Mesendoderm (in vitro differentiated cells): ENCODE measurements around the gene RNF225.

Source experiments
- DNase-seq: peaks from one replicate; pipeline ENCODE4 v3.0.0; 2013
- H2AK5ac ChIP-seq: 2 replicates; pipeline ENCODE4 v1.6.1; 2013; ENCODE audit warnings: low read length, inconsistent platforms
- H2BK120ac ChIP-seq: 2 replicates; pipeline ENCODE4 v1.6.1; 2013; ENCODE audit warnings: low read depth, mild to moderate bottlenecking, low read length, moderate library complexity, mixed read lengths
- H2BK15ac ChIP-seq: replicated peaks from 2 replicates; pipeline ENCODE4 v1.6.1; 2013; ENCODE audit warnings: low read depth, mild to moderate bottlenecking, moderate library complexity
- H2BK5ac ChIP-seq: 2 replicates; pipeline ENCODE4 v1.6.1; 2013; ENCODE audit warnings: low read length, inconsistent platforms
- H3K18ac ChIP-seq: 2 replicates; pipeline ENCODE4 v1.6.1; 2013; ENCODE audit warnings: mild to moderate bottlenecking, low read length, mixed read lengths
- H3K23ac ChIP-seq: one replicate; pipeline ENCODE4 v1.6.1; 2013; ENCODE audit warnings: low read length
- H3K27ac ChIP-seq: 2 replicates; pipeline ENCODE4 v1.5.1; 2013; ENCODE audit warnings: low read depth, mild to moderate bottlenecking, inconsistent platforms, low read length, moderate library complexity
- H3K27me3 ChIP-seq: 2 replicates; pipeline ENCODE4 v1.6.1; 2013; ENCODE audit warnings: low read length, control low read depth, mild to moderate bottlenecking, inconsistent platforms; ENCODE audit not compliant: insufficient read depth, poor library complexity
- H3K36me3 ChIP-seq: 2 replicates; pipeline ENCODE4 v1.6.1; 2013; ENCODE audit warnings: low read length, inconsistent platforms; ENCODE audit not compliant: control insufficient read depth, insufficient read depth
- H3K4ac ChIP-seq: one replicate; pipeline ENCODE4 v1.6.1; 2013; ENCODE audit warnings: low read depth, mild to moderate bottlenecking, low read length, moderate library complexity
- H3K4me1 ChIP-seq: 2 replicates; pipeline ENCODE4 v1.6.1; 2013; ENCODE audit warnings: low read depth, low read length, inconsistent platforms; ENCODE audit not compliant: control insufficient read depth
- H3K4me2 ChIP-seq: 2 replicates; pipeline ENCODE4 v1.6.1; 2013; ENCODE audit warnings: low read length
- H3K4me3 ChIP-seq: 2 replicates; pipeline ENCODE4 v1.5.1; 2013; ENCODE audit warnings: mild to moderate bottlenecking, low read length
- H3K56ac ChIP-seq: one replicate; pipeline ENCODE4 v1.6.1; 2013; ENCODE audit warnings: low read length
- H3K79me1 ChIP-seq: 2 replicates; pipeline ENCODE4 v1.6.1; 2013; ENCODE audit warnings: low read length, inconsistent platforms
- H3K79me2 ChIP-seq: 2 replicates; pipeline ENCODE4 v1.6.1; 2013; ENCODE audit warnings: mild to moderate bottlenecking, low read length; ENCODE audit not compliant: control insufficient read depth, insufficient read depth
- H3K9ac ChIP-seq: 2 replicates; pipeline ENCODE4 v1.6.1; 2013; ENCODE audit warnings: low read length, inconsistent platforms
- H4K5ac ChIP-seq: one replicate; pipeline ENCODE4 v1.6.1; 2013; ENCODE audit warnings: low read length
- H4K8ac ChIP-seq: one replicate; pipeline ENCODE4 v1.6.1; 2013; ENCODE audit warnings: low read depth, mild to moderate bottlenecking, control low read depth, low read length, moderate library complexity
- WGBS: extraction: QIAGEN DNeasy Blood & Tissue Kit; methylation state at CpG from one replicate; pipeline ENCODE4 v1.1.7; 2013; ENCODE audit warnings: low lambda C conversion rate, missing lambda C conversion rate; ENCODE audit not compliant: insufficient coverage; ENCODE audit errors: extremely low coverage; 5-methylcytosine and 5-hydroxymethylcytosine counted together

Gene RNF225

DNA sequence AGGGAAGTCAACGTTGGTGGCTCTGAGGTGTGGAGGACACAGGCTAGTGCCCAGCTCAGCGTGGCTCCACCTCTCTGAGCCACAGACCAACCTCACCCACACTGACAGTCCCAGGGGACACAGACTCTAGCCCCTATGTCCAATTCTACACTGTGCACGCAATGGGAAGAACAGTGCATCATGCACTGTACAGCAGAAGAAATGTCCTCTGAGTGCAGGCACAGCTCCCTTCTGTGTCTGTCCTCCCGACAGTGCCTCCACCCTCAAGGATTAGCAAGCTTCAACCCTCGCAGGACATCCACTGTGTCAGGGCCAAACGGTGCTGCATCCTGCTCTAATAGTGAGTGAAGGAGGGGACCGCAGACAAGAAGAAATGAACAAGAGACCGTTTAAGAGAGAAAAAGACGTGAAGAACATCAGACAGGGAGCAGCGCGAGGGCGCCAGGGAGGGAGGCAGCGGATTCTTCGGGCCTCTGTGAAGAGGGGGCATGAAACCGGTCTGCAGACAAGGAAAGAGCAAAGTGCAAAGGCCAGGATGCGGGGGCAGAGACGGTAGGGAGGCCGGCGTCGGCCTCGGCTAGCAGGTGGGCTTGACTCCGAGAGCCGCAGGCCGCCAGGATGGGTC is 15.3 kb upstream of the RNF225 start:
- H4K8ac ChIP-seq: no peak overlapping the region
- H3K36me3 ChIP-seq: no peaks in the 10 kb centered on the region
- no peak overlapping the region for H2AK5ac ChIP-seq
- no peak overlapping the region for H4K5ac ChIP-seq
- H3K27ac ChIP-seq: no peak overlapping the region
- H3K4me3 ChIP-seq: peak overlapping the region; percentile 38
- no peaks in the 10 kb centered on the region for H3K27me3 ChIP-seq
- no peak overlapping the region for H2BK15ac ChIP-seq
- H3K79me1 ChIP-seq: peaks cover 4% of the 10 kb centered on the region
- H3K18ac ChIP-seq: no peak overlapping the region
- no peak overlapping the region for H2BK5ac ChIP-seq
- H3K4ac ChIP-seq: no peak overlapping the region
- peak overlapping the region; percentile 44 for H3K4me2 ChIP-seq
- H3K23ac ChIP-seq: no peak overlapping the region
- H3K4me1 ChIP-seq: no peaks in the 10 kb centered on the region
- no CpG with 5 or more reads among the region's 24 CpGs for WGBS
- H2BK120ac ChIP-seq: no peak overlapping the region
- H3K9ac ChIP-seq: peak overlapping the region; percentile 71
- H3K56ac ChIP-seq: peak overlapping the region; percentile 91
- no peak for DNase-seq
- no peaks in the 10 kb centered on the region for H3K79me2 ChIP-seq

- Histone ChIP-seq H4K5ac (no peak within 1 kb of the TSS), H2BK15ac (no peak within 1 kb of the TSS), H3K23ac (no peak within 1 kb of the TSS), H3K36me3 (no peaks in the 10 kb centered on the region), H2AK5ac (no peak within 1 kb of the TSS), H3K9ac (peak within 1 kb of the TSS; percentile 71), H3K79me1 (peaks cover 4% of the 10 kb centered on the region), H3K4me1 (peaks cover 3% of the 10 kb centered on the region), H3K27ac (peak within 1 kb of the TSS; percentile 68), H4K8ac (no peak within 1 kb of the TSS), H2BK5ac (no peak within 1 kb of the TSS), H3K27me3 (no peaks in the 10 kb centered on the region), H3K79me2 (no peaks in the 10 kb centered on the region), H3K18ac (no peak within 1 kb of the TSS), H3K4me3 (peak within 1 kb of the TSS; percentile 77), H3K4me2 (peak within 1 kb of the TSS; percentile 84), H2BK120ac (no peak within 1 kb of the TSS), H3K56ac (peak within 1 kb of the TSS; percentile 91), H3K4ac (peak within 1 kb of the TSS; percentile 49)
- no CpG with 5 or more reads among the region's 83 CpGs for WGBS
- peak; percentile 100 for DNase-seq
Observed at GRCh38 chr19:58380662-58381459, 14.6 kb upstream of the RNF225 start, which contains the start of gene ZNF837. ZNF837 (minus strand) TSS chr19:58381030; CDS start chr19:58369332, 11,698 bp downstream.

DNA sequence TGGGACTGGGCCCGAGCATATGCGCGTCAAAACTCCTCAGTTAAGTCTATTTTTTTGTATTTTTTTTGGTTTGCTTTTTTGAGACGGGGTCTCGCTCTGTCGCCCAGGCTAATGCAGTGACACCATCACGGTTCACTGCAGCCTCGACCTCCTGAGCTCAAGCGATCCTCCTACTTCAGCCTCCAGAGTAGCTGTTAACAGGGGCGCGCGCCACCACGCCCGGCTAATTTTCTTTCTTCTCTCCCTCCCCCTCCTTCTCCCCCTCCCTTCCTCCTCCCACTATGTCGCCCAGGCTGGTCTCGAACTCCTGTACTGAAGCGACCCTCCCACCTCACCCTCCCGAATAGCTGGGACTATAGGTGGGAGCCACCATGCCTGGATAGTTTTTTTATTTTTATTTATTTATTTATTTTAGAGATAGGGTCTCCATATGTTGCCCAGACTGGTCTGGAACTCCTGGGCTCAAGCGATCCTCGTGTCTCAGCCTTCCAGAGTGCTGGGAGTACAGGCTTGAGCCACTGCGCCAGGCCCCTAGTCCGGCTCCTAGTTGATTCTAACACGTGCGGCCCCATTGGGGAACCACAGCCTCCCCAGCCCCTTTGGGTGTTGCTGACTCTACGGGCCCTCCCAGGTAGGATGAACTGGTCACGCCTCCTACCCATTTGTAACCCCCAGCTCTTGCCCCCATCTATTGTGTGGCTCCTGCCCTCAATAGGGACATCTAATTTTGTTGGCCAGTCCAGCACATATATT is 13.8 kb upstream of the RNF225 start:
- no peak overlapping the region for H4K5ac ChIP-seq
- no peaks in the 10 kb centered on the region for H3K27me3 ChIP-seq
- no CpG with 5 or more reads among the region's 26 CpGs for WGBS
- H3K27ac ChIP-seq: no peak overlapping the region
- H3K4me1 ChIP-seq: peaks cover 4% of the 10 kb centered on the region
- peak overlapping the region; percentile 77 for H3K4me3 ChIP-seq
- no peak overlapping the region for H2BK120ac ChIP-seq
- peak overlapping the region; percentile 68 for H3K9ac ChIP-seq
- no peak overlapping the region for H3K18ac ChIP-seq
- H2AK5ac ChIP-seq: no peak overlapping the region
- H3K4me2 ChIP-seq: peak overlapping the region; percentile 84
- H3K23ac ChIP-seq: no peak overlapping the region
- H2BK5ac ChIP-seq: no peak overlapping the region
- H3K56ac ChIP-seq: peak overlapping the region; percentile 70
- peaks cover 4% of the 10 kb centered on the region for H3K79me1 ChIP-seq
- H3K4ac ChIP-seq: no peak overlapping the region
- no peaks in the 10 kb centered on the region for H3K36me3 ChIP-seq
- no peaks in the 10 kb centered on the region for H3K79me2 ChIP-seq
- no peak overlapping the region for H2BK15ac ChIP-seq
- no peak for DNase-seq
- no peak overlapping the region for H4K8ac ChIP-seq

DNA sequence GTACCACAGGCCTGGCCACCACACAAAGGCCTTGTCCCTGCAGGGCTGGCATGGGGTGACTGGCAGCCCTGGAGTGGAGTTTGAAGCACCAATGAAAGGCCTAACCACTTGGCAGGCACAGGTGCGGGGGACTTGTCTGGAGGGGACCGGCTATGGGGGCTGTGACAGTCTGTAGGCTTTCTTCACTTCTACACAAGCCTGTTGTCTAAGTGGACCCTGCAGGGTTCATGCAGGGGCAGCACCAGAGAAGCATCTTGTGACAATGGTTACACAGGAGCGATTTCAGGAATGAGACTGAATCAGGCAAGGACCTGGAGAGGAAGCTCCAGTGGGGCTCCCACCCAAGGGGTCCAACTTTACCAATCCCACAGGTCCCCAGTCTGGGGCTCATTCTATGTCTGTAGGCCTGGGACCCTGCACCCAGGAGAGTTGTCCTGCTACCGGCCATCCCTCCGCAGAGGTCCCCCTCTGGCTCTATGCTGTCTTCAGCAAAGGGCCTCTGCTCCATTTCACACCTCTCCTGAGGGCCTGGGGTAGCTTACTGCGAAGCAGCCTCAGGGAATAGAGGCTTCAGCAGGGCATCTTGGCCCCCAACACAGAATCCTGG is 12.4 kb upstream of the RNF225 start:
- no peak overlapping the region for H2BK120ac ChIP-seq
- peaks cover under 1% of the 10 kb centered on the region for H3K36me3 ChIP-seq
- H3K79me2 ChIP-seq: peaks cover 10% of the 10 kb centered on the region
- no CpG with 5 or more reads among the region's 6 CpGs for WGBS
- H3K79me1 ChIP-seq: peaks cover 8% of the 10 kb centered on the region
- no peak overlapping the region for H2BK5ac ChIP-seq
- H3K27me3 ChIP-seq: no peaks in the 10 kb centered on the region
- no peak overlapping the region for H4K8ac ChIP-seq
- no peak overlapping the region for H3K56ac ChIP-seq
- H3K4me1 ChIP-seq: peaks cover 5% of the 10 kb centered on the region
- no peak overlapping the region for H3K9ac ChIP-seq
- no peak overlapping the region for H2AK5ac ChIP-seq
- H3K18ac ChIP-seq: no peak overlapping the region
- no peak for DNase-seq
- no peak overlapping the region for H3K4me3 ChIP-seq
- H3K23ac ChIP-seq: no peak overlapping the region
- no peak overlapping the region for H2BK15ac ChIP-seq
- no peak overlapping the region for H3K4ac ChIP-seq
- no peak overlapping the region for H4K5ac ChIP-seq
- H3K4me2 ChIP-seq: no peak overlapping the region
- no peak overlapping the region for H3K27ac ChIP-seq

- Histone ChIP-seq H2AK5ac (no peak overlapping the region), H3K23ac (no peak overlapping the region), H3K79me2 (peaks cover 23% of the 10 kb centered on the region), H3K4me2 (peak overlapping the region; percentile 49), H3K27ac (no peak overlapping the region), H3K4me1 (peaks cover 6% of the 10 kb centered on the region), H3K27me3 (no peaks in the 10 kb centered on the region), H3K36me3 (peaks cover 6% of the 10 kb centered on the region), H3K79me1 (peaks cover 8% of the 10 kb centered on the region), H2BK15ac (no peak overlapping the region), H2BK5ac (no peak overlapping the region), H3K56ac (peak overlapping the region; percentile 98), H3K9ac (peak overlapping the region; percentile 92), H3K4ac (no peak overlapping the region), H3K18ac (no peak overlapping the region), H3K4me3 (no peak overlapping the region), H2BK120ac (no peak overlapping the region), H4K5ac (peak overlapping the region; percentile 84), H4K8ac (no peak overlapping the region)
- no peak for DNase-seq
- WGBS: no CpG with 5 or more reads among the region's 9 CpGs
Observed at GRCh38 chr19:58385313-58385890, 10.1 kb upstream of the RNF225 start.
